H9 (cell line): ENCODE measurements around the gene THSD4. TPM values are rescaled to one million over a fixed set of nuclear protein-coding genes. Genes with fewer than 3 reads are reported as not detected.

Experiments used
- DNase-seq: peaks from one replicate; pipeline ENCODE4 v3.0.0-alpha.2; 2017
- H2AFZ ChIP-seq: one replicate; pipeline ENCODE4 v1.6.1; 2013; ENCODE audit warnings: mild to moderate bottlenecking, low read length, control low read depth, moderate library complexity
- H2AK5ac ChIP-seq: 2 replicates; pipeline ENCODE4 v1.6.1; 2013; ENCODE audit warnings: low read length, control low read depth, mixed read lengths; ENCODE audit not compliant: insufficient read length
- H2BK120ac ChIP-seq: one replicate; pipeline ENCODE4 v1.6.1; 2013; ENCODE audit warnings: low read depth, mild to moderate bottlenecking, low read length, control low read depth, inconsistent platforms; ENCODE audit not compliant: poor library complexity, severe bottlenecking
- H2BK12ac ChIP-seq: 2 replicates; pipeline ENCODE4 v1.6.1; 2013; ENCODE audit warnings: low read length, control low read depth, mixed read lengths, low read depth; ENCODE audit not compliant: insufficient read length
- H2BK15ac ChIP-seq: 2 replicates; pipeline ENCODE4 v1.6.1; 2013; ENCODE audit warnings: low read depth, low read length, control low read depth
- H2BK20ac ChIP-seq: one replicate; pipeline ENCODE4 v1.6.1; 2013; ENCODE audit warnings: low read depth, mild to moderate bottlenecking, low read length, control low read depth, inconsistent platforms; ENCODE audit not compliant: poor library complexity, severe bottlenecking
- H2BK5ac ChIP-seq: 2 replicates; pipeline ENCODE4 v1.6.1; 2013; ENCODE audit warnings: low read length, control low read depth, mixed read lengths; ENCODE audit not compliant: insufficient read length
- H3K14ac ChIP-seq: 2 replicates; pipeline ENCODE4 v1.6.1; 2013; ENCODE audit warnings: low read length, control low read depth; ENCODE audit not compliant: insufficient read depth
- H3K18ac ChIP-seq: 2 replicates; pipeline ENCODE4 v1.6.1; 2013; ENCODE audit warnings: low read depth, mild to moderate bottlenecking, mixed read lengths, low read length, control low read depth; ENCODE audit not compliant: insufficient read length
- H3K23ac ChIP-seq: 2 replicates; pipeline ENCODE4 v1.6.1; 2013; ENCODE audit warnings: low read length, control low read depth, mixed read lengths, low read depth; ENCODE audit not compliant: insufficient read length
- H3K23me2 ChIP-seq: 2 replicates; pipeline ENCODE4 v1.6.1; 2013; ENCODE audit warnings: low read depth, mild to moderate bottlenecking, mixed read lengths, low read length, control low read depth; ENCODE audit not compliant: insufficient read length, poor library complexity, severe bottlenecking
- H3K27ac ChIP-seq: 2 replicates; pipeline ENCODE4 v1.5.1; 2013; ENCODE audit warnings: low read length, control low read depth, mixed read lengths, low read depth; ENCODE audit not compliant: insufficient read length
- H3K27me3 ChIP-seq: 2 replicates; pipeline ENCODE4 v1.6.1; 2013; ENCODE audit warnings: low read length, control low read depth, inconsistent platforms; ENCODE audit not compliant: insufficient read depth
- H3K4ac ChIP-seq: 2 replicates; pipeline ENCODE4 v1.6.1; 2013; ENCODE audit warnings: low read depth, mild to moderate bottlenecking, control low read depth, inconsistent platforms, low read length, moderate library complexity
- H3K4me1 ChIP-seq: 2 replicates; pipeline ENCODE4 v1.6.1; 2013; ENCODE audit warnings: low read length, control low read depth, inconsistent platforms; ENCODE audit not compliant: insufficient read depth
- H3K4me2 ChIP-seq: 2 replicates; pipeline ENCODE4 v1.6.1; 2013; ENCODE audit warnings: low read length, control low read depth, mixed read lengths; ENCODE audit not compliant: insufficient read length, insufficient read depth
- H3K56ac ChIP-seq: 2 replicates; pipeline ENCODE4 v1.6.1; 2013; ENCODE audit warnings: low read depth, mild to moderate bottlenecking, mixed read lengths, low read length, control low read depth; ENCODE audit not compliant: insufficient read length
- H3K79me1 ChIP-seq: 2 replicates; pipeline ENCODE4 v1.6.1; 2013; ENCODE audit warnings: low read depth, mild to moderate bottlenecking, moderate library complexity, low read length, control low read depth, inconsistent platforms; ENCODE audit not compliant: insufficient read depth, poor library complexity, severe bottlenecking
- H3K79me2 ChIP-seq: 2 replicates; pipeline ENCODE4 v1.6.1; 2013; ENCODE audit warnings: low read length, control low read depth, inconsistent platforms; ENCODE audit not compliant: insufficient read depth
- H3K9ac ChIP-seq: 2 replicates; pipeline ENCODE4 v1.6.1; 2013; ENCODE audit warnings: low read length, control low read depth, mixed read lengths; ENCODE audit not compliant: insufficient read length; ENCODE audit errors: extremely low read depth
- H3K9me3 ChIP-seq: one replicate; pipeline ENCODE4 v1.6.1; 2013; ENCODE audit warnings: low read depth, low read length, inconsistent platforms; ENCODE audit not compliant: control insufficient read depth
- H3T11ph ChIP-seq: one replicate; pipeline ENCODE4 v1.6.1; 2013; ENCODE audit warnings: mild to moderate bottlenecking, low read length, control low read depth, inconsistent platforms
- H4K20me1 ChIP-seq: one replicate; pipeline ENCODE4 v1.6.1; 2013; ENCODE audit not compliant: control insufficient read depth, insufficient read length, insufficient read depth
- H4K5ac ChIP-seq: 2 replicates; pipeline ENCODE4 v1.6.1; 2013; ENCODE audit warnings: low read depth, mild to moderate bottlenecking, mixed read lengths, low read length, control low read depth; ENCODE audit not compliant: insufficient read length
- H4K8ac ChIP-seq: replicated peaks from 2 replicates; pipeline ENCODE4 v1.6.1; 2013; ENCODE audit warnings: low read length, control low read depth, mixed read lengths, low read depth; ENCODE audit not compliant: insufficient read length
- H4K91ac ChIP-seq: 2 replicates; pipeline ENCODE4 v1.6.1; 2013; ENCODE audit warnings: low read depth, mild to moderate bottlenecking, moderate library complexity, mixed read lengths, low read length, control low read depth; ENCODE audit not compliant: insufficient read length
- H3K27ac Mint-ChIP-seq, 3 experiments: 2 replicates in 2 of 3; 3 replicates in 1 of 3; pipeline ENCODE4 v1.8.0; 2020 to 2021; ENCODE audit warnings: mixed read lengths in 3 of 3, mild to moderate bottlenecking in 1 of 3, moderate library complexity in 1 of 3
- H3K27me3 Mint-ChIP-seq: 2 replicates; pipeline ENCODE4 v1.8.0; 2021; ENCODE audit warnings: low read depth, mild to moderate bottlenecking, moderate library complexity, mixed read lengths
- H3K36me3 Mint-ChIP-seq, 3 experiments: 2 replicates in 2 of 3; 3 replicates in 1 of 3; pipeline ENCODE4 v1.8.0; 2020 to 2021; ENCODE audit warnings: low read depth in 3 of 3, mixed read lengths in 3 of 3; ENCODE audit not compliant: insufficient read depth in 1 of 3
- H3K4me1 Mint-ChIP-seq, 2 experiments: 2 replicates each; pipeline ENCODE4 v1.8.0; 2020; ENCODE audit warnings: mixed read lengths in 2 of 2
- H3K4me3 Mint-ChIP-seq, 2 experiments: 2 replicates in 1 of 2; 3 replicates in 1 of 2; pipeline ENCODE4 v1.8.0; 2020 to 2021; ENCODE audit warnings: mild to moderate bottlenecking in 2 of 2, mixed read lengths in 2 of 2, moderate library complexity in 1 of 2
- H3K9me3 Mint-ChIP-seq, 2 experiments: 2 replicates in 1 of 2; 3 replicates in 1 of 2; pipeline ENCODE4 v1.8.0; 2020; ENCODE audit warnings: mild to moderate bottlenecking in 2 of 2, mixed read lengths in 2 of 2, moderate library complexity in 1 of 2
- WGBS: extraction: QIAGEN DNeasy Blood & Tissue Kit; methylation state at CpG from one replicate; pipeline ENCODE4 v1.1.7; 2013; ENCODE audit warnings: missing lambda C conversion rate, low lambda C conversion rate, mixed read lengths; ENCODE audit not compliant: insufficient read length; ENCODE audit errors: extremely low coverage; 5-methylcytosine and 5-hydroxymethylcytosine counted together
- total RNA-seq: library from RNA; stranded (reverse); gene quantifications from 2 replicates; pipeline ENCODE4 v1.2.1, GENCODE V29; 2021
- TF ChIP-seq, protein P1 (sequence below): fragments of 200-600 bp; sonication (generic); conservative IDR thresholded peaks from 3 replicates; pipeline ENCODE4 v1.8.0; 2021; ENCODE audit warnings: antibody characterized with exemption, mild to moderate bottlenecking

Gene THSD4
- total RNA-seq, 1 experiment from 2014 or later, result 5.5 TPM

GRCh38 chr15:71334873-71335272 is 219.6 kb downstream of the THSD4 start:
- Histone ChIP-seq H2AK5ac (no peak overlapping the region), H4K20me1 (no peaks in the 10 kb centered on the region), H2BK20ac (no peak overlapping the region), H4K91ac (no peak overlapping the region), H3K79me1 (no peaks in the 10 kb centered on the region), H3K4me1 (peaks cover 16% of the 10 kb centered on the region; the same call in 1 of the 2 replicates), H3K27me3 (no peaks in the 10 kb centered on the region), H2AFZ (no peak overlapping the region), H3T11ph (no peak overlapping the region), H3K14ac (no peak overlapping the region), H2BK15ac (no peak overlapping the region), H3K4ac (no peak overlapping the region), H3K18ac (no peak overlapping the region), H3K56ac (no peak overlapping the region), H2BK12ac (no peak overlapping the region), H2BK120ac (no peak overlapping the region), H4K5ac (no peak overlapping the region), H3K23me2 (no peaks in the 10 kb centered on the region), H3K9me3 (no peaks in the 10 kb centered on the region), H2BK5ac (no peak overlapping the region), H3K4me2 (no peak overlapping the region), H3K9ac (no peak overlapping the region), H3K27ac (no peak overlapping the region), H3K79me2 (no peaks in the 10 kb centered on the region), H4K8ac (no peak overlapping the region), H3K23ac (no peak overlapping the region)
- H3K27me3 Mint-ChIP-seq, result no peaks in the 10 kb centered on the region
- DNase-seq, result no peak
- H3K4me1 Mint-ChIP-seq, result peaks cover 52 to 57% of the 10 kb centered on the region in 2 experiments
- H3K4me3 Mint-ChIP-seq, result no peak overlapping the region
- H3K36me3 Mint-ChIP-seq, result no peaks in the 10 kb centered on the region
- no peaks in the 10 kb centered on the region for H3K9me3 Mint-ChIP-seq
- TF ChIP-seq, protein P1, sequence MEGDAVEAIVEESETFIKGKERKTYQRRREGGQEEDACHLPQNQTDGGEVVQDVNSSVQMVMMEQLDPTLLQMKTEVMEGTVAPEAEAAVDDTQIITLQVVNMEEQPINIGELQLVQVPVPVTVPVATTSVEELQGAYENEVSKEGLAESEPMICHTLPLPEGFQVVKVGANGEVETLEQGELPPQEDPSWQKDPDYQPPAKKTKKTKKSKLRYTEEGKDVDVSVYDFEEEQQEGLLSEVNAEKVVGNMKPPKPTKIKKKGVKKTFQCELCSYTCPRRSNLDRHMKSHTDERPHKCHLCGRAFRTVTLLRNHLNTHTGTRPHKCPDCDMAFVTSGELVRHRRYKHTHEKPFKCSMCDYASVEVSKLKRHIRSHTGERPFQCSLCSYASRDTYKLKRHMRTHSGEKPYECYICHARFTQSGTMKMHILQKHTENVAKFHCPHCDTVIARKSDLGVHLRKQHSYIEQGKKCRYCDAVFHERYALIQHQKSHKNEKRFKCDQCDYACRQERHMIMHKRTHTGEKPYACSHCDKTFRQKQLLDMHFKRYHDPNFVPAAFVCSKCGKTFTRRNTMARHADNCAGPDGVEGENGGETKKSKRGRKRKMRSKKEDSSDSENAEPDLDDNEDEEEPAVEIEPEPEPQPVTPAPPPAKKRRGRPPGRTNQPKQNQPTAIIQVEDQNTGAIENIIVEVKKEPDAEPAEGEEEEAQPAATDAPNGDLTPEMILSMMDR, result no peak
- no peak overlapping the region for H3K27ac Mint-ChIP-seq
- no CpG with 5 or more reads among the region's 3 CpGs for WGBS
